Measurements from ENCODE around the gene PCSK2.

PCSK2 gene

GRCh38 chr20:17343656-17344452 lies 117.0 kb downstream of the PCSK2 start:
- DNase-seq, result no peak

DNA sequence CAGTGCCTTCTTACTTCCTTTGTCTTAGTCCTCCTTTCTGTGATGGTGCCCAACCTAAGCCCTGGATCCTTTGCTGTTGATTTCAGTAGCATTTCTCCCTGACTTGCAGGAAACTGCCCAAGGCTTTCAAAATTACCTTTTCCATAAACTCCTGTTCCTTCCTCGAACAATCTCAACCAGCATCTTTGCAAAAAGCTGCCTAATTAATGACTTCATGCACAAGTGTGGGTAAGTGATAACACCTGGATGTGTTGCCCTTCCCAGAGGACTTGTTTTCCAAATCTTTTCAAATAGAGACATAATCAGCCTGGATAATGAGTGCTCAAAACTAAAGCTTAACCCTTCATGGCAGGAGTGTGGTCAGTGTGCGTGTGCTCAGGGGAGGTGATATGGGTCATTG lies 118.0 kb downstream of the PCSK2 start:
- DNase-seq, result no peak

- no peak for DNase-seq
Measured at GRCh38 chr20:17345321-17345720, 118.5 kb downstream of the PCSK2 start.

GRCh38 chr20:17350321-17350720 lies 123.5 kb downstream of the PCSK2 start:
- no peak for DNase-seq

DNA sequence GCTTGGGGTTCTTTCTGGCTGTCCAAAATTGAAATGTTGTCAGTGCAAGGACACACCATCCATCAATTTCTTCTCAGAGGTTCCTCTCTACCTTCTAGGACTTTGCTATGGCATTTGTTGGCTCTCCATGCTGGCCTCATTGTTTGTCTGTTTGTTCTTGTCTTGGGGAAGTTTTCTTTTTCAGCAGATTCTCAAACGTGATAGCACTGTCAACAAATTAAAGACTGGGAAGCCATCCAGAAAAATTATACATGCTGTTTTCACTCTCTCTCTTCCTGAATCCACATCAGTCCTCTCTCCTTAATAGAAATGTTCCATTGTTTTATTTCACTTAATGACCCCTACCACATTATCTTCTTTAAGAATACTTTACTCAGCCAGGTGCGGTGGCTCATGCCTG lies 130.4 kb downstream of the PCSK2 start:
- peak; percentile 62 for DNase-seq

- no peak for DNase-seq
Measured at GRCh38 chr20:17358854-17359253, 132.0 kb downstream of the PCSK2 start.

GRCh38 chr20:17364681-17365080 lies 137.8 kb downstream of the PCSK2 start:
- DNase-seq, result no peak

- DNase-seq, result no peak
Measured at GRCh38 chr20:17365831-17366230, 139.0 kb downstream of the PCSK2 start.

DNA sequence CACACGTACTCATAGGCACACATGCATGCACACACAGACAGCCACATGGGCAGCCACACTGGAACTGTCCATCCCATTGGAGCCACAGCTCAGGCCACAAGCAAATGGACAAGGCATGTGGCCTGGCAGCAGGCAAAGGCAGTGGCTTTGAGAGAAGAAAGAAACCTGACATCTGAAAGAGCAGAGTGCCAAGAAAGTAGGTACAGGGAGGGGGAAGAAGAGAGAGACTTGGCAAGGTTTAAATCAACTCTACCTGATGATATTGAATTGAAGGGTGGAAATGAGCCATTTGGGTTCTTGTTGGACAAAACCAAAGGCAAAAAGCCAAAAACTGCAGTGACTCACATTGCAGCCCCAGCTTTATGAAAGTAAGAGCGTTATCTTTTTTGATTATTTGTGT lies 142.7 kb downstream of the PCSK2 start:
- DNase-seq, result no peak

DNA sequence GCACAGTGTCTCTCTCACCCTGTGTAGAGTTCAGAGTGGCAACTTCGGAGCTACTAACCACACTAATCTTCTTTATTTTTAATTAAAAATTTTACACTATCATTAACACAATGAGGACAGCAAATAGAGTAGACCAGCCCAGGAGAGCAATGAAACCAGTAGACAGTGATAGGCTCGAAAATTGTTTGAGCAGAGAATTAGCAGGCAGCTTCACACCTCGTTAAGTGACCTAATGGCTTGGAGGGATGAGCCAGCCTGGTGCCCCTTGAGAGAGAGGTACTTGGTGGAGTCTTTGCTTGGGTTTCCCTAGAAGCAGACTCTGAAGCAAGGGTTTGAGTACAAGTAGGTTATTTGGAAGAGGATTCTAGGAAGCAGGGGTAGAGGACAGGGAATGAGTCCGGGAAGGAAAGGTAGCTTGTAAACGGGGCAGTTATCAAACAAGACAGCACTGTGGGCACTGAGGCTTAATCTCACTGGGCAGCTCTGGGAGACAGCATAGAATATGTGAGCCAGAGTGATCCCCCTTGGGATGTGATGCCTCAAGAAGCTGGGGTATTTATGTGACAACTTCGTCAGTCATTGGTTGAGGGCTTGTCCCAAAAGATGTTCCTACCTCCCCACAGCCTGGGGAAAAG lies 146.1 kb downstream of the PCSK2 start:
- no peak for DNase-seq

DNA sequence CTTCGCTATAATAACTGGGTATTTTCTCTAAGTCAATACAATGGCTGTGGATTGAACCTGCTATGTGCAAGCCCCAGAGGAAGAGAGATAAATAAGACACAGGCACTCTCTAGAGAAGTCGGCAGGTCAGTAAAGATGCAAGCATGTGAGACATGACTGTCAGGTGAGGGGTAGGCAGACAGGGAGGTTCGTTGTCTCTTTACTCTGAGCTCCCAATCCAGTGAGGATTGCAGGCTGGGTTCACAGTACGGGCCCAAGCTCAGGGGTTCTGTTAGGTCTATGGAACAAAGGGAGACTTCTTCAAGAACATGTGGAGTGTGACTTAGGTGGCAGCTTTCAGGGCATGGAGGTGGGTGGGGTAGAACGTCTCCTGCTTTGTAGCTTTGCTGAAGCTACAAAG lies 147.2 kb downstream of the PCSK2 start:
- no peak for DNase-seq

GRCh38 chr20:17376031-17376430 lies 149.2 kb downstream of the PCSK2 start:
- no peak for DNase-seq

DNA sequence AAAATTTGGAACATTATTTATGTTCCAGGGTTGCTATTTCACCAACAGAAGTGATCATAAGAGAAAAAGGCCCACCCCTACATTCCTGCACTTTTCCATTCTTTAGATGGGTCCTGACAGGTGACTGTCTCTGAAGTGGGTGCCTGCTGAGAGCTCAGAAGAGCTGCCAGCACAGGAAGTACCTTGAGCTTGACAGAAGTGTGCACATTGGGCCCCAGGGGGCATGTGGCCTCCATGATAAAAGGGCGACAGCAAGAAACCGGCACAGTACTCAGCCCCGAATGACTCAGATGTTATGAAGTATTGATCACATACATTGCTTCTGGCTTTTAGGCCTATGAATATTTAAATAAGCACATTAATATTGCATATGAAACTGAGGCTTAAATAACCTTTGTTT lies 150.4 kb downstream of the PCSK2 start:
- DNase-seq, result no peak

GRCh38 chr20:17379651-17380050 lies 152.8 kb downstream of the PCSK2 start:
- no peak for DNase-seq

- DNase-seq, result no peak
Measured at GRCh38 chr20:17380801-17381200, 154.0 kb downstream of the PCSK2 start.

GRCh38 chr20:17381724-17382123 lies 154.9 kb downstream of the PCSK2 start:
- DNase-seq, result no peak

DNA sequence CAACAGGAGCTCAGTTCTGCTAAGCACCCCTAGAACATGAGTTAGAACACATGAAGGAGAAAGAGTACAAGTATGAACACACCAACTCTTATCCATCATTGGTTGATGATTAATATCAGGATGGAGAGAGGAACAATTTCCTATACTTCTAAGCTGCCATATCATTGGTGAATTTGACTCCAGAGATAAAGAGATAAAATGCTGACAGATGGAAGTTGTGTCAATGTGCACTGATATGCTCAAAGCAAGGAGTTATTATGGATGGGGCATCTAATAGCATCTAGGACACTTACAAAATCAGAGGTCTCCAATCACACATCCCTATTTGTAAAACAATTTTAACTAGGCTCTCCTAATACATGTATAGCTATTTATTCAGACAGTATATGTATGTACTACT lies 159.0 kb downstream of the PCSK2 start:
- no peak for DNase-seq

DNA sequence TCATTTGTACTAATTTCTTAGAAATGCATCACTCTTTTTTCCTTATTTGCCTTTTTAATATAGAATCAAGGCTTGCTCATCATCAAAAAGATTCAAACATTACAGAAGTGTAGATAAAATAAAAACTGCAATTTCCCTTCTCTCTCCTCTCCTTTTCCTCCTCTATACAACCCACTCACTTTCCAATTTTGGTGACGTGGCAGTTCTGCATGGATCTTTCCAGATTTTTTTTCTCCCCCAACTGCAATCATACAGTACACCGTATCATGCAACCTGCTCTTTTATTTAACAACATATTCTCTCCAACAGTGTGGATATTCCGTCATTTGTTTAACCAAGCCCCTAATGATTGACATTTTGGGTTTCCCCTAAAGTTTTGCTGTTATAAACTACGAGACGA lies 163.8 kb downstream of the PCSK2 start:
- no peak for DNase-seq

DNA sequence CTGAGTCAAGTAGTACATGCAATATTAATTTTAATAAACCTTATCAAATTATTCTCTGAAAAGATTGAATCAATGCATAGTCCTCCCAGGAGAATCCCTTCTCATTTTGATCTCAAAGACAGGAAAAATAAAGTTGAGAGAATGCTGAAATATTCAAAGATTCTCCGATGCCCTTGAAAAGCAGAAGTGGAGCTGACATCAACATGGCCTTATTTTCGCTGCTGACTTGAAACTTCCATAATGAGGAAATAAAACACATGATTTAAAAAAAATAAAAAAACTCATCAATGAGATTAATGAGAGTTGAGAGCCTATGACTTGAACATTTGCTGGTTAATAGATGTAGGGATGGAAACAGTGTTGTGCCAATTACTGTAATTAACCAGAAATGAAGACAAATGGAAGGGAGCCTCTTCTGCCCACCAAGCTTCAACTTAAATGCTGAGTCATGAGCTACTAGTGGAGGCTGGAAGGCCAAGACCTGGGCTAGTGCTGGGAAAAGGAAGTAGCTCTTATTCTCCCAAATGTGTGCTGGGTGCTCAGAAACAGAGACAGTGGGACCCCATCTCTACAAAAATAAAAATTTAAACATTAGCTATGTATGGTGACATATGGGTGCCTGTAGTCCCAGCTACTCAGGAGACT lies 164.4 kb downstream of the PCSK2 start:
- DNase-seq, result no peak

- DNase-seq, result no peak
Measured at GRCh38 chr20:17394411-17394810, 167.6 kb downstream of the PCSK2 start.

DNA sequence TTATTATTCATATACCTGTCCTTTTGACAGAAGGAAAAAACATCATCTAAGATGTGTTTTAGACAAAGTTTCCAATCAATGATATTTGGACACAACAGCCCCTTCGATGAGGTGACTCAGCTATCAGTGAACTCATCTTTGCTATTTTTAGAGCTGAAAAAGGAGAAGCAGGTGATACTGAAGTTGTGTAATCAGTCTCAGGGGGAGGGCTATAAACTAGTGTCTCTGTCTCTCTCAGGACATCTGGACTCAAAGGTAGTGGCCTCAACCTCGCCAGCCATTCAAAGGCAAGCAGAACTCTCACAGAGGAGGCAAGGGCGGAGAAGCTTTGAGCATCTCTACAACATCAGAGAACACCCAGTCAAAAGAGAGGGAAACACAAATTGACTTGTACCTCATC lies 168.9 kb downstream of the PCSK2 start:
- no peak for DNase-seq

DNA sequence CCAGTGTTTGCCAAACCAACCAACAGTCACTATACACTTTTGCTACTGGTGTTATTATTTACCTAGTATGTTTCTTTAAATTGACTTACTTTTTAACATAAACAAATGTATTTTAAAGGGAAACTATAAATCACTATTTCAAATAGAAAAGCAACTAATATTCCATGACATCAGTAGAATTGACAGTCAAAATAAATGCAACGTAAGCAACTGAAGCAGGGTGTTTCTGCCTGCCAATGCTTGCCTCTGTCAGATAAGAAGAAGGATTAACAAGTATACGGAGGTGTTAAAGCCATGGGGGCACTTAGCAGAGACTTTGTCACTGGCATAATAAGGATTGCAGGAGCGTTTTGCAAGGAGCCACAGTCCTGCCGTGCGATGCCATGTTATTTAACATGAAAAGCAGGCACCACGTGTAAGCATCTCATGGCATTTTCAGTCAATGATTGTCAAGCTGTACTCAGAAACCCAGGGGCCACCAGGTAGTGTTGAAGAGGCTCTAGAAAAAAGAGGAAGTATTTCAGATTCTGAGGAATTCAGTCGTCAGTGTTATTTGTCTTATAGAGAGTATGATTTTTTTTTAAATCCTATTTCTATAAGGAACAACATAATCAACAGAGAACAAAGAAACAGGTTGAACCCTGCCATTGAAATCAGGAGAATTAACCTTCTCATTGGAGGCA lies 172.6 kb downstream of the PCSK2 start:
- no peak for DNase-seq

DNA sequence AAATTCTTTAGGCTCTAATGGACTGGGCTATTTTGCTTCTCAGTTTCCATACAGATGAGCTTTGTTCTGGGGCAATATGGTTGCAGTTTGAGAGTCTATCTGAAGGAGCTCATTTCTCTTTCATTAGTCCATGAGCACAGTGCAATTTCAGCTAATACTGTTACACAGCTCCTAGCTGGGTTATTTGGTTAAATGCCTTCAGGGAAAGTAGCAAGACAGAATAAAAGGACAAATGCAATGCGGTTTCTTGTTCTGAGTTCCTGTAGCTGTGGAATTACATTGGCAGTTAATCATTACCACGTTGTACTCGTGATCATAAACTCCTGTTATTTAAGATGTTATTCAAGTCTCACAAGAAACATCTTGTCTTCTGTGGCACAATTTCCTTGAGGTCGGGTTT lies 176.6 kb downstream of the PCSK2 start:
- no peak for DNase-seq
